SK-N-SH (cell line): ENCODE measurements around the gene ADRB2. TPM values are rescaled to one million over a fixed set of nuclear protein-coding genes. Genes with fewer than 3 reads are reported as not detected.

ENCODE experiments used
- CTCF ChIA-PET: fragments of 300-600, 350-600 bp; formaldehyde crosslinking; extraction: SDS; loops from one replicate; lab custom pipeline; 2021; lab: Yijun Ruan, JAX
- POLR2A ChIA-PET: fragments of 350-600 bp; sonication (Branson Sonifier 250); formaldehyde crosslinking; extraction: SDS; loops from one replicate; lab custom pipeline; 2020; ENCODE audit warnings: antibody characterized with exemption, inconsistent platforms; lab: Yijun Ruan, JAX
- DNase-seq: peaks from one replicate; pipeline ENCODE4 v3.0.0; 2012
- H2AFZ ChIP-seq: fragments of 200-600 bp; sonication (generic); 2 replicates; pipeline ENCODE4 v1.8.1; 2016; ENCODE audit warnings: antibody characterized with exemption, mild to moderate bottlenecking, low read depth
- H3F3A ChIP-seq: fragments of 200-600 bp; sonication (generic); replicated peaks from 2 replicates; pipeline ENCODE3; 2016; ENCODE audit warnings: antibody characterized with exemption, mild to moderate bottlenecking; ENCODE audit not compliant: insufficient read depth
- H3K27ac ChIP-seq, 2 experiments: fragments of 200-500 bp in 1 of 2; fragments of 200-600 bp in 1 of 2; sonication (Bioruptor generic) in 1 of 2; sonication (generic), shearing (Covaris generic) in 1 of 2; 2 replicates each; pipeline versions ENCODE4 v1.5.1 to v1.6.1; 2014 to 2016; ENCODE audit warnings: low read depth in 2 of 2, inconsistent platforms in 1 of 2, low read length in 1 of 2, mild to moderate bottlenecking in 1 of 2, mixed read lengths in 1 of 2
- H3K27me3 ChIP-seq: fragments of 200-600 bp; sonication (generic), shearing (Covaris generic); 2 replicates; pipeline ENCODE4 v1.6.1; 2016; ENCODE audit warnings: mixed run types; ENCODE audit not compliant: insufficient read depth
- H3K36me3 ChIP-seq, 2 experiments: fragments of 200-500 bp in 1 of 2; fragments of 200-600 bp in 1 of 2; sonication (Bioruptor generic) in 1 of 2; sonication (generic) in 1 of 2; replicated peaks in 1 of 2; 2 replicates each; pipeline versions ENCODE3 to v1.5.1; 2014 to 2016; ENCODE audit warnings: low read length in 1 of 2, mild to moderate bottlenecking in 1 of 2; ENCODE audit not compliant: insufficient read depth in 2 of 2, control insufficient read depth in 1 of 2
- H3K4me1 ChIP-seq, 2 experiments: fragments of 200-500 bp in 1 of 2; fragments of 200-600 bp in 1 of 2; sonication (Bioruptor generic) in 1 of 2; sonication (generic), shearing (Covaris generic) in 1 of 2; 2 replicates each; pipeline versions ENCODE4 v1.5.1 to v1.6.1; 2014 to 2016; ENCODE audit warnings: low read depth in 1 of 2, low read length in 1 of 2, mixed run types in 1 of 2; ENCODE audit not compliant: insufficient read depth in 2 of 2, control insufficient read depth in 1 of 2
- H3K4me2 ChIP-seq: fragments of 200-600 bp; sonication (generic), shearing (Covaris generic); 2 replicates; pipeline ENCODE4 v1.6.1; 2017; ENCODE audit warnings: mixed run types
- H3K4me3 ChIP-seq, 2 experiments: fragments of 200-500 bp in 1 of 2; fragments of 200-600 bp in 1 of 2; sonication (Bioruptor generic) in 1 of 2; sonication (generic), shearing (Covaris generic) in 1 of 2; 2 replicates each; pipeline versions ENCODE4 v1.5.1 to v1.8.1; 2014 to 2016; ENCODE audit warnings: low read depth in 2 of 2, inconsistent platforms in 1 of 2, low read length in 1 of 2, mild to moderate bottlenecking in 1 of 2, mixed read lengths in 1 of 2, moderate library complexity in 1 of 2
- H3K79me2 ChIP-seq: fragments of 200-600 bp; sonication (generic); 2 replicates; pipeline ENCODE4 v1.8.1; 2017; ENCODE audit warnings: mild to moderate bottlenecking; ENCODE audit not compliant: insufficient read depth
- H3K9ac ChIP-seq: fragments of 200-600 bp; sonication (generic); 2 replicates; pipeline ENCODE4 v1.6.1; 2017; ENCODE audit warnings: mixed run types
- H3K9me2 ChIP-seq: fragments of 200-600 bp; sonication (generic); 2 replicates; pipeline ENCODE4 v1.6.1; 2017; ENCODE audit warnings: mixed run types
- H3K9me3 ChIP-seq: fragments of 200-600 bp; sonication (generic); 2 replicates; pipeline ENCODE4 v1.6.1; 2017; ENCODE audit warnings: mixed run types, mild to moderate bottlenecking, moderate library complexity
- H4K20me1 ChIP-seq: fragments of 200-600 bp; sonication (generic); 2 replicates; pipeline ENCODE4 v1.6.1; 2017; ENCODE audit warnings: mild to moderate bottlenecking, mixed run types; ENCODE audit not compliant: insufficient read depth
- EP300 ChIP-seq, 2 experiments: IDR thresholded peaks; 2 replicates each; pipeline versions ENCODE4 v1.4.0 to v1.6.1; 2012; ENCODE audit warnings: borderline replicate concordance in 1 of 2, low read depth in 1 of 2, low read length in 1 of 2
- FOSL2 ChIP-seq: IDR thresholded peaks from 2 replicates; pipeline ENCODE4 v1.4.0; 2012; ENCODE audit warnings: low read depth, mild to moderate bottlenecking, moderate library complexity, borderline replicate concordance
- GATA2 ChIP-seq: sonication (generic); formaldehyde crosslinking; IDR thresholded peaks from 2 replicates; pipeline ENCODE4 v1.5.0; 2020; ENCODE audit warnings: mild to moderate bottlenecking, missing genetic modification reagents
- MEF2A ChIP-seq: IDR thresholded peaks from 2 replicates; pipeline ENCODE4 v1.4.0; 2012; ENCODE audit warnings: low read depth, borderline replicate concordance
- MXI1 ChIP-seq: IDR thresholded peaks from 2 replicates; pipeline ENCODE4 v1.6.1; 2012; ENCODE audit warnings: mild to moderate bottlenecking, low read depth, low read length, improper control_type of control experiment
- WGBS: methylation state at CpG from one replicate; pipeline ENCODE4 v1.1.6; 2017; ENCODE audit warnings: low lambda C conversion rate; 5-methylcytosine and 5-hydroxymethylcytosine counted together
- polyA plus RNA-seq, 3 experiments: library from polyadenylated mRNA; depleted of rRNA; stranded (reverse); fragments of >200 nt; gene quantifications; 2 replicates each; pipeline ENCODE4 v1.2.3, GENCODE V29; 2012
- TF ChIP-seq, protein P1 (sequence below): IDR thresholded peaks from 2 replicates; pipeline ENCODE4 v1.6.1; 2012; ENCODE audit warnings: mild to moderate bottlenecking, low read depth, low read length, moderate library complexity
- TF ChIP-seq, protein P2 (sequence below): fragments of 150-350 bp; IDR thresholded peaks from 2 replicates; pipeline ENCODE4 v1.6.1; 2016; ENCODE audit warnings: mild to moderate bottlenecking, low read depth, low read length
- TF ChIP-seq, protein P3 (sequence below): IDR thresholded peaks from 2 replicates; pipeline ENCODE4 v1.4.0; 2012; ENCODE audit warnings: low read depth, borderline replicate concordance

Gene ADRB2
- polyA plus RNA-seq, 1 of the 3 experiments (the other 2 are of a cell fraction): 1.0 TPM

DNA sequence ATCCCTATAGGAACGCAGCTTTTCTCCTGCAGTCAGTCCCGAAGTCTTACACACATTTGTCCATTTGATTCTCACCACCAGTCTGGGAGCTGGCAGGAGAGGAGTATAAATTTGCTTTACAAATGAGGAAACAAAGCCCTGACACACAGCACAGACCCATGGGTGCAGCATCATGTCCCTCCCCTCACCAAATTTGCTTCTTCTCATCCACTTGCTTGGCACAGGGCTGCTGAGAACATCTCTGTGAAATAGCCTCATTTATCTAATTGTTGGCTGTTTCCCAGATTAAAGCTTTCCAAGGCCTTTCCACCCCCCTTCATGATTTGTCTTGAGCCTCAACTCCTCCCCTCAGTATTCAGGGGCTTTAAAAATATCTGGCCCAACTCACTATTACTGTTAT lies 11.3 kb upstream of the ADRB2 start:
- TF ChIP-seq, protein P1, sequence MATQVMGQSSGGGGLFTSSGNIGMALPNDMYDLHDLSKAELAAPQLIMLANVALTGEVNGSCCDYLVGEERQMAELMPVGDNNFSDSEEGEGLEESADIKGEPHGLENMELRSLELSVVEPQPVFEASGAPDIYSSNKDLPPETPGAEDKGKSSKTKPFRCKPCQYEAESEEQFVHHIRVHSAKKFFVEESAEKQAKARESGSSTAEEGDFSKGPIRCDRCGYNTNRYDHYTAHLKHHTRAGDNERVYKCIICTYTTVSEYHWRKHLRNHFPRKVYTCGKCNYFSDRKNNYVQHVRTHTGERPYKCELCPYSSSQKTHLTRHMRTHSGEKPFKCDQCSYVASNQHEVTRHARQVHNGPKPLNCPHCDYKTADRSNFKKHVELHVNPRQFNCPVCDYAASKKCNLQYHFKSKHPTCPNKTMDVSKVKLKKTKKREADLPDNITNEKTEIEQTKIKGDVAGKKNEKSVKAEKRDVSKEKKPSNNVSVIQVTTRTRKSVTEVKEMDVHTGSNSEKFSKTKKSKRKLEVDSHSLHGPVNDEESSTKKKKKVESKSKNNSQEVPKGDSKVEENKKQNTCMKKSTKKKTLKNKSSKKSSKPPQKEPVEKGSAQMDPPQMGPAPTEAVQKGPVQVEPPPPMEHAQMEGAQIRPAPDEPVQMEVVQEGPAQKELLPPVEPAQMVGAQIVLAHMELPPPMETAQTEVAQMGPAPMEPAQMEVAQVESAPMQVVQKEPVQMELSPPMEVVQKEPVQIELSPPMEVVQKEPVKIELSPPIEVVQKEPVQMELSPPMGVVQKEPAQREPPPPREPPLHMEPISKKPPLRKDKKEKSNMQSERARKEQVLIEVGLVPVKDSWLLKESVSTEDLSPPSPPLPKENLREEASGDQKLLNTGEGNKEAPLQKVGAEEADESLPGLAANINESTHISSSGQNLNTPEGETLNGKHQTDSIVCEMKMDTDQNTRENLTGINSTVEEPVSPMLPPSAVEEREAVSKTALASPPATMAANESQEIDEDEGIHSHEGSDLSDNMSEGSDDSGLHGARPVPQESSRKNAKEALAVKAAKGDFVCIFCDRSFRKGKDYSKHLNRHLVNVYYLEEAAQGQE: no peak
- TF ChIP-seq, protein P2, sequence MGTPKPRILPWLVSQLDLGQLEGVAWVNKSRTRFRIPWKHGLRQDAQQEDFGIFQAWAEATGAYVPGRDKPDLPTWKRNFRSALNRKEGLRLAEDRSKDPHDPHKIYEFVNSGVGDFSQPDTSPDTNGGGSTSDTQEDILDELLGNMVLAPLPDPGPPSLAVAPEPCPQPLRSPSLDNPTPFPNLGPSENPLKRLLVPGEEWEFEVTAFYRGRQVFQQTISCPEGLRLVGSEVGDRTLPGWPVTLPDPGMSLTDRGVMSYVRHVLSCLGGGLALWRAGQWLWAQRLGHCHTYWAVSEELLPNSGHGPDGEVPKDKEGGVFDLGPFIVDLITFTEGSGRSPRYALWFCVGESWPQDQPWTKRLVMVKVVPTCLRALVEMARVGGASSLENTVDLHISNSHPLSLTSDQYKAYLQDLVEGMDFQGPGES: no peak
- no peak for TF ChIP-seq MXI1
- TF ChIP-seq MEF2A: no peak
- TF ChIP-seq FOSL2: no peak
- WGBS: 39% methylated on average over 2 of the region's 2 CpGs
- Histone ChIP-seq H3K9me3 (no peaks in the 10 kb centered on the region), H3K79me2 (no peaks in the 10 kb centered on the region), H3K4me2 (no peak overlapping the region), H3K9me2 (no peaks in the 10 kb centered on the region), H3F3A (no peaks in the 10 kb centered on the region), H3K4me1 (no peaks in the 10 kb centered on the region), H2AFZ (no peak overlapping the region), H3K36me3 (no peaks in the 10 kb centered on the region), H3K9ac (no peak overlapping the region), H3K4me3 (no peak overlapping the region), H3K27me3 (no peaks in the 10 kb centered on the region), H3K27ac (no peak overlapping the region), H4K20me1 (no peaks in the 10 kb centered on the region)
- ChIA-PET POLR2A (no interaction called here), CTCF (interaction anchor here (0.8 to 1.5 kb wide), 8 partner anchors 9 to 300 kb away, joined by 3 to 6 read pairs (median 4); no protein-coding TSS in a partner anchor)
- no peak for DNase-seq

DNA sequence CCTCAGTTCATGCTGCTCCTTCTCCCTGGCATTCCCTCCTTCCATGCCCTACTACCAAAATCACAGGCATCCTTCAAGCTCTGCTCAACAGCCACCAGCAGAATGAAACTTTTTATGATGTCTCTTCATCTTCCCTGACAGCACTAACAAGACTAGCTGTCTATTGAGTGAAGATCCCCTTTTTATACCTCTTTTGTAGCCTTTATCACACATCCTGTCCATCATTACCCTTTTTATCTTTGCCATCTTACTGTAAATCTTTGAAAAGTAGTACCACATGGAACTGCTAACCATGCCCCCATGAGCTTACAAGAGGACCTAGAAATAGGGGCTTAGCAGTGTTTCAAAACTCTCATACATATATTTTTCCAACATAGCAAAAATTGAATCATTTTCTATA lies 10.8 kb upstream of the ADRB2 start:
- no peaks in the 10 kb centered on the region for H3K36me3 ChIP-seq
- no peaks in the 10 kb centered on the region for H3K9me2 ChIP-seq
- no peak overlapping the region for H2AFZ ChIP-seq
- no peaks in the 10 kb centered on the region for H4K20me1 ChIP-seq
- no peak overlapping the region for H3K27ac ChIP-seq
- ChIA-PET POLR2A (no interaction called here), CTCF (interaction anchor here (0.6 to 1.5 kb wide), 9 partner anchors 9 to 302 kb away, joined by 3 to 6 read pairs (median 3); no protein-coding TSS in a partner anchor)
- no peaks in the 10 kb centered on the region for H3K9me3 ChIP-seq
- H3K4me2 ChIP-seq: no peak overlapping the region
- H3F3A ChIP-seq: no peaks in the 10 kb centered on the region
- TF ChIP-seq GATA2 (peak; percentile 10; the same call in 1 of the 2 replicates), EP300 (IDR thresholded peaks at IDR 0.05; ENCODE audit: borderline replicate concordance in 1 of 2, low read depth in 1 of 2, low read length in 1 of 2) (peak in 1 of 2 experiments; percentile 11; a peak in 1 of 4 replicates)
- TF ChIP-seq, protein P3, sequence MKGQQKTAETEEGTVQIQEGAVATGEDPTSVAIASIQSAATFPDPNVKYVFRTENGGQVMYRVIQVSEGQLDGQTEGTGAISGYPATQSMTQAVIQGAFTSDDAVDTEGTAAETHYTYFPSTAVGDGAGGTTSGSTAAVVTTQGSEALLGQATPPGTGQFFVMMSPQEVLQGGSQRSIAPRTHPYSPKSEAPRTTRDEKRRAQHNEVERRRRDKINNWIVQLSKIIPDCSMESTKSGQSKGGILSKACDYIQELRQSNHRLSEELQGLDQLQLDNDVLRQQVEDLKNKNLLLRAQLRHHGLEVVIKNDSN: no peak
- no peaks in the 10 kb centered on the region for H3K27me3 ChIP-seq
- H3K4me1 ChIP-seq: no peaks in the 10 kb centered on the region
- H3K79me2 ChIP-seq: no peaks in the 10 kb centered on the region
- DNase-seq: peak; percentile 22
- H3K4me3 ChIP-seq: no peak overlapping the region
- no peak overlapping the region for H3K9ac ChIP-seq
